Hepatocyte (in vitro differentiated cells): ENCODE data around the gene FASN. TPM values are rescaled to one million over a fixed set of nuclear protein-coding genes. Genes with fewer than 3 reads are reported as not detected.

Experiments
- DNase-seq: peaks from one replicate; pipeline ENCODE4 v3.0.0-alpha.2; 2016; ENCODE audit warnings: low spot score
- H2AFZ ChIP-seq: fragments of 200-600 bp; sonication (generic); 2 replicates; pipeline ENCODE4 v1.6.0; 2016; ENCODE audit warnings: antibody characterized with exemption, mild to moderate bottlenecking
- H3K27ac ChIP-seq: fragments of 200-600 bp; sonication (generic); 2 replicates; pipeline ENCODE4 v1.5.1; 2016; ENCODE audit warnings: mild to moderate bottlenecking
- H3K27me3 ChIP-seq: fragments of 200-600 bp; sonication (generic); 2 replicates; pipeline ENCODE4 v1.6.1; 2016
- H3K36me3 ChIP-seq: fragments of 200-600 bp; sonication (generic); replicated peaks from 2 replicates; pipeline ENCODE4 v1.5.1; 2016; ENCODE audit warnings: low read depth; ENCODE audit not compliant: insufficient read depth
- H3K4me1 ChIP-seq: fragments of 200-600 bp; sonication (generic); 2 replicates; pipeline ENCODE4 v1.5.1; 2016; ENCODE audit warnings: mild to moderate bottlenecking, moderate library complexity; ENCODE audit not compliant: insufficient read depth
- H3K4me2 ChIP-seq: fragments of 200-600 bp; sonication (generic); 2 replicates; pipeline ENCODE4 v1.6.0; 2016
- H3K4me3 ChIP-seq: fragments of 200-600 bp; sonication (generic); 2 replicates; pipeline ENCODE4 v1.5.1; 2016; ENCODE audit warnings: mild to moderate bottlenecking
- H3K79me2 ChIP-seq: fragments of 200-600 bp; sonication (generic); 2 replicates; pipeline ENCODE4 v1.6.0; 2017; ENCODE audit warnings: mild to moderate bottlenecking
- H3K9me2 ChIP-seq: fragments of 200-600 bp; sonication (generic); replicated peaks from 2 replicates; pipeline ENCODE4 v1.6.0; 2017; ENCODE audit warnings: mild to moderate bottlenecking; ENCODE audit not compliant: insufficient read depth
- H3K9me3 ChIP-seq: fragments of 200-600 bp; sonication (generic); 2 replicates; pipeline ENCODE4 v1.5.1; 2016; ENCODE audit warnings: low read depth, mild to moderate bottlenecking
- H4K20me1 ChIP-seq: fragments of 200-600 bp; sonication (generic); 2 replicates; pipeline ENCODE4 v1.6.0; 2016; ENCODE audit warnings: mild to moderate bottlenecking; ENCODE audit not compliant: insufficient read depth, poor library complexity, severe bottlenecking
- EZH2 ChIP-seq: fragments of 200-600 bp; sonication (generic); IDR thresholded peaks from 2 replicates; pipeline ENCODE4 v1.6.1; 2016; ENCODE audit warnings: antibody characterized with exemption, mild to moderate bottlenecking, borderline replicate concordance
- EZH2phosphoT487 ChIP-seq: fragments of 200-600 bp; sonication (generic); IDR thresholded peaks from one replicate; pipeline ENCODE4 v1.6.1; 2018; ENCODE audit warnings: antibody characterized with exemption, mild to moderate bottlenecking, low read depth, moderate library complexity; ENCODE audit not compliant: unreplicated experiment, severe bottlenecking
- WGBS: methylation state at CpG from one replicate; pipeline ENCODE4 v1.1.6; 2016; ENCODE audit warnings: low lambda C conversion rate; ENCODE audit errors: missing lambda C conversion rate; 5-methylcytosine and 5-hydroxymethylcytosine counted together
- polyA plus RNA-seq: library from polyadenylated mRNA; unstranded; fragments of >200 nt; fragmentation: Nextera tagmentation; extraction: Ambion mirVana; gene quantifications from 2 replicates; pipeline ENCODE4 v1.2.1, GENCODE V29; 2016
- total RNA-seq: library from RNA; depleted of rRNA; stranded (reverse); fragments of >200 nt; gene quantifications from 2 replicates; pipeline ENCODE4 v1.2.3, GENCODE V29; 2014
- TF ChIP-seq, protein P1 (sequence below): fragments of 200-600 bp; sonication (generic); IDR thresholded peaks from 2 replicates; pipeline ENCODE4 v1.5.1; 2016; ENCODE audit warnings: antibody characterized with exemption, mild to moderate bottlenecking; ENCODE audit not compliant: poor library complexity

Gene FASN
- total and polyA plus RNA-seq, 2 experiments from 2014 or later, result 77.6 to 118 TPM

- Histone ChIP-seq H3K79me2 (no peaks in the 10 kb centered on the region), H3K4me1 (no peaks in the 10 kb centered on the region), H2AFZ (no peak overlapping the region), H3K9me2 (no peaks in the 10 kb centered on the region), H3K4me3 (no peak overlapping the region), H3K9me3 (no peaks in the 10 kb centered on the region), H3K4me2 (no peak overlapping the region), H3K27me3 (no peaks in the 10 kb centered on the region), H3K27ac (no peak overlapping the region), H3K36me3 (no peaks in the 10 kb centered on the region), H4K20me1 (peaks cover 3% of the 10 kb centered on the region)
- 93% methylated on average over 35 of the region's 36 CpGs for WGBS
- TF ChIP-seq, protein P1, sequence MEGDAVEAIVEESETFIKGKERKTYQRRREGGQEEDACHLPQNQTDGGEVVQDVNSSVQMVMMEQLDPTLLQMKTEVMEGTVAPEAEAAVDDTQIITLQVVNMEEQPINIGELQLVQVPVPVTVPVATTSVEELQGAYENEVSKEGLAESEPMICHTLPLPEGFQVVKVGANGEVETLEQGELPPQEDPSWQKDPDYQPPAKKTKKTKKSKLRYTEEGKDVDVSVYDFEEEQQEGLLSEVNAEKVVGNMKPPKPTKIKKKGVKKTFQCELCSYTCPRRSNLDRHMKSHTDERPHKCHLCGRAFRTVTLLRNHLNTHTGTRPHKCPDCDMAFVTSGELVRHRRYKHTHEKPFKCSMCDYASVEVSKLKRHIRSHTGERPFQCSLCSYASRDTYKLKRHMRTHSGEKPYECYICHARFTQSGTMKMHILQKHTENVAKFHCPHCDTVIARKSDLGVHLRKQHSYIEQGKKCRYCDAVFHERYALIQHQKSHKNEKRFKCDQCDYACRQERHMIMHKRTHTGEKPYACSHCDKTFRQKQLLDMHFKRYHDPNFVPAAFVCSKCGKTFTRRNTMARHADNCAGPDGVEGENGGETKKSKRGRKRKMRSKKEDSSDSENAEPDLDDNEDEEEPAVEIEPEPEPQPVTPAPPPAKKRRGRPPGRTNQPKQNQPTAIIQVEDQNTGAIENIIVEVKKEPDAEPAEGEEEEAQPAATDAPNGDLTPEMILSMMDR, result no peak
- TF ChIP-seq EZH2phosphoT487, result no peak
- no peak for TF ChIP-seq EZH2
- no peak for DNase-seq
Measured at GRCh38 chr17:82080048-82080788, 17.8 kb downstream of the FASN start.

GRCh38 chr17:82079001-82079677, 18.9 kb downstream of the FASN start:
- Histone ChIP-seq H3K36me3 (no peaks in the 10 kb centered on the region), H3K4me3 (no peak overlapping the region), H4K20me1 (peaks cover 3% of the 10 kb centered on the region), H3K27me3 (no peaks in the 10 kb centered on the region), H3K9me2 (no peaks in the 10 kb centered on the region), H3K9me3 (no peaks in the 10 kb centered on the region), H3K4me1 (no peaks in the 10 kb centered on the region), H3K27ac (no peak overlapping the region), H3K79me2 (no peaks in the 10 kb centered on the region), H3K4me2 (no peak overlapping the region), H2AFZ (no peak overlapping the region)
- WGBS, result 98% methylated on average over 37 of the region's 47 CpGs
- DNase-seq, result no peak
- TF ChIP-seq EZH2phosphoT487 (no peak), EZH2 (no peak)
- TF ChIP-seq, protein P1, result no peak

DNA sequence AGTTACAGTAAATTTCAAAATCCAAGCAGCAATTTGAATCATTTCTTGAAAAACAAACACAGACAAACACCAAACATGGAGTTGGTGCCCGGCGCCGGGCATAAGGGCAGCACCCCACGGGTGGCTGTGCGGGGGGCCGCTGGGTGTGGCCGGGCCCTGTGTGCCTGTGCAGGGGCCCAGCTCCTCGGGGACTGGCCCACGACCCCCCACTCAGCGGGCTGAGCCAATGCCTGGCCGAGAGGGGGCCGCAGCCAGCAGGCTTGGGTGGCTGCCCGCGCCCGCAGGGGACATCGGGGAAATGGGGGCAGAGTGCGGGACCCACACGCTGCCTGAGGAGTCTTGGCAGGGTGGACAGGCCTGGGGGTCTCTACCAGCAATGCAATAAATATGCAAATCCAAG, 19.6 kb downstream of the FASN start:
- no peak overlapping the region for H2AFZ ChIP-seq
- no peaks in the 10 kb centered on the region for H3K36me3 ChIP-seq
- H4K20me1 ChIP-seq, result peaks cover 3% of the 10 kb centered on the region
- H3K4me3 ChIP-seq, result no peak overlapping the region
- DNase-seq, result no peak
- H3K79me2 ChIP-seq, result no peaks in the 10 kb centered on the region
- H3K4me2 ChIP-seq, result no peak overlapping the region
- no peaks in the 10 kb centered on the region for H3K4me1 ChIP-seq
- no peaks in the 10 kb centered on the region for H3K27me3 ChIP-seq
- H3K27ac ChIP-seq, result no peak overlapping the region
- 97% methylated on average over 17 of the region's 18 CpGs for WGBS
- H3K9me2 ChIP-seq, result no peaks in the 10 kb centered on the region
- no peak for TF ChIP-seq EZH2phosphoT487
- TF ChIP-seq EZH2, result no peak
- TF ChIP-seq, protein P1, result no peak
- H3K9me3 ChIP-seq, result no peaks in the 10 kb centered on the region
